Measurements from ENCODE around the gene PCK2. TPM values are rescaled to one million over a fixed set of nuclear protein-coding genes. Genes with fewer than 3 reads are reported as not detected.

The PCK2 gene
- total and polyA plus RNA-seq, 2 of the 8 experiments (the other 6 are each of a cell fraction or from before 2014, with no cell fraction given), result 81.9 to 115 TPM

DNA sequence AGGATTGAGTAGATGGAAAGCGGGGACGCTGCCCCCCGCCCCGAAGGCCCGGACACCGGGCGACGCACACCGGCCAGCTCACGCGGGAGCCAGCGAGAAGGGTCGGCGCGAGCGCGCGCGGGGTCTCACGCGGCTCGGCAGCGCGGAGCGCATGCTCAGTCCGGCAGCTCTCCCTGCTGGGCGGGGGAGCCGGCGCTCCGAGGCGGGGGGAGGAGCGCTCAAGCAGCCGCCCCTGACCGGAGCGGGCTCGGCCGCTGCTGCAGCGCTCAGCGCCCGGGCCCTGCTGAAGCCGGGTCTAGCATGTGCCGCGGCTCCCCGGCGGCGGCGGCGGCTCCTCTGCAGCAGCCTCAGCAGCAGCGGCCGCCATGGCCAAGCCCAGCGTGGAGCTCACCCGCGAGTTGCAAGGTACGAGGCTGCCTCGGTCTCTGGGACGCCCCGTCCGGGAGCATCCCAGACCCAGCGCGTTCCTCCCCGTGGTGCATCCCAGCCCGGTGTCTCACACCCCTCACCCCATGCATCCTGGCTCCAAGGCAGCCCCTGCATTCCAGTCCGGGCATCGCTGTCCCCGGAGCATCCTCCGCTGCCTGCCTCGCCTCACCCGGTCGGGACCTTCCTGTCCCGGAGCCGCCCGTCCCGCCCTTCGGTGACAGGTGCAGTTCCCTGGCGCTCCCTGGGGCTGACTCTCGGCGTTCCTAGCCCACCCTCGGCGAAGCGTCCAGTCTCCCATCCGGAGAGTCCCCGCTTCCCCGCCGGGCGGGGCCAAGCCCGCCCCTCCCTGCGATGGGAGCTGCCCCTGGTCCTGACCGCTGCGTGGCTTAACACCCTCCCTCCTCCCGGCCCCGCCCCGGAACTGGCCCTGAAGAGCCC is 42.1 kb upstream of the PCK2 start, which contains the start of gene CARMIL3 (continued):
- TF ChIP-seq, protein P1, sequence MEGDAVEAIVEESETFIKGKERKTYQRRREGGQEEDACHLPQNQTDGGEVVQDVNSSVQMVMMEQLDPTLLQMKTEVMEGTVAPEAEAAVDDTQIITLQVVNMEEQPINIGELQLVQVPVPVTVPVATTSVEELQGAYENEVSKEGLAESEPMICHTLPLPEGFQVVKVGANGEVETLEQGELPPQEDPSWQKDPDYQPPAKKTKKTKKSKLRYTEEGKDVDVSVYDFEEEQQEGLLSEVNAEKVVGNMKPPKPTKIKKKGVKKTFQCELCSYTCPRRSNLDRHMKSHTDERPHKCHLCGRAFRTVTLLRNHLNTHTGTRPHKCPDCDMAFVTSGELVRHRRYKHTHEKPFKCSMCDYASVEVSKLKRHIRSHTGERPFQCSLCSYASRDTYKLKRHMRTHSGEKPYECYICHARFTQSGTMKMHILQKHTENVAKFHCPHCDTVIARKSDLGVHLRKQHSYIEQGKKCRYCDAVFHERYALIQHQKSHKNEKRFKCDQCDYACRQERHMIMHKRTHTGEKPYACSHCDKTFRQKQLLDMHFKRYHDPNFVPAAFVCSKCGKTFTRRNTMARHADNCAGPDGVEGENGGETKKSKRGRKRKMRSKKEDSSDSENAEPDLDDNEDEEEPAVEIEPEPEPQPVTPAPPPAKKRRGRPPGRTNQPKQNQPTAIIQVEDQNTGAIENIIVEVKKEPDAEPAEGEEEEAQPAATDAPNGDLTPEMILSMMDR (IDR thresholded peaks at IDR 0.05; ENCODE audit: control extremely low read depth in 1 of 3, insufficient read depth in 1 of 3, low read depth in 1 of 3, low read length in 3 of 3), result no peak
- TF ChIP-seq, protein P2, sequence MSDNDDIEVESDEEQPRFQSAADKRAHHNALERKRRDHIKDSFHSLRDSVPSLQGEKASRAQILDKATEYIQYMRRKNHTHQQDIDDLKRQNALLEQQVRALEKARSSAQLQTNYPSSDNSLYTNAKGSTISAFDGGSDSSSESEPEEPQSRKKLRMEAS (IDR thresholded peaks at IDR 0.05), result peak; percentile 30; the same call in 1 of the 2 replicates
- TF ChIP-seq TAF1 (IDR thresholded peaks at IDR 0.05; ENCODE audit: low read depth, low read length) (no peak; the same call in 1 of the 2 replicates), NRF1 (IDR thresholded peaks at IDR 0.05; ENCODE audit: low read depth, low read length) (peak; percentile 27; the same call in 1 of the 2 replicates), TEAD4 (IDR thresholded peaks at IDR 0.05; ENCODE audit: low read depth, low read length) (peak; percentile 36; the same call in 1 of the 2 replicates), BACH1 (IDR thresholded peaks at IDR 0.05; ENCODE audit: low read length) (peak; percentile 85), BRCA1 (IDR thresholded peaks at IDR 0.05; ENCODE audit: low read depth, low read length) (no peak), KDM4A (IDR thresholded peaks at IDR 0.05; ENCODE audit: low read depth, low read length, severe bottlenecking) (peak; percentile 69), SIRT6 (IDR thresholded peaks at IDR 0.05; ENCODE audit: low read length) (no peak), HDAC6 (IDR thresholded peaks at IDR 0.05; ENCODE audit: low read depth, low read length) (no peak), CHD1 (IDR thresholded peaks at IDR 0.05; ENCODE audit: low read depth, low read length) (no peak), USF2 (IDR thresholded peaks at IDR 0.05; ENCODE audit: low read length) (no peak), RFX5 (IDR thresholded peaks at IDR 0.05; ENCODE audit: borderline replicate concordance, low read depth, low read length) (no peak), SP1 (IDR thresholded peaks at IDR 0.05; ENCODE audit: low read depth, low read length) (no peak), EGR1 (IDR thresholded peaks at IDR 0.05; ENCODE audit: borderline replicate concordance, low read depth, low read length) (no peak), FOSL1 (IDR thresholded peaks at IDR 0.05; ENCODE audit: insufficient read depth, low read depth, low read length) (no peak), SIX5 (IDR thresholded peaks at IDR 0.05; ENCODE audit: low read depth, low read length) (no peak), GABPA (IDR thresholded peaks at IDR 0.05; ENCODE audit: borderline replicate concordance, insufficient read depth, low read length) (no peak), SRF (IDR thresholded peaks at IDR 0.05; ENCODE audit: low read depth, low read length) (no peak), RNF2 (IDR thresholded peaks at IDR 0.05; ENCODE audit: borderline replicate concordance, low read depth, low read length, missing control alignments, poor library complexity, severe bottlenecking) (no peak)

Measured in H1 (cell line).